HEK293T (cell line): Measurements from ENCODE around the gene RANBP3.

ENCODE experiments used
- BHLHE40 ChIP-seq: fragments of 450-650 bp; IDR thresholded peaks from 2 replicates; pipeline ENCODE4 v1.6.1; 2016; ENCODE audit warnings: mild to moderate bottlenecking, moderate library complexity, borderline replicate concordance
- CTBP1 ChIP-seq: fragments of 450-650 bp; IDR thresholded peaks from 2 replicates; pipeline ENCODE4 v1.6.1; 2016; ENCODE audit warnings: borderline replicate concordance
- ELF4 ChIP-seq: fragments of 450-650 bp; IDR thresholded peaks from 2 replicates; pipeline ENCODE4 v1.6.1; 2017; ENCODE audit warnings: antibody characterized with exemption
- FOXA1 ChIP-seq: fragments of 450-650 bp; IDR thresholded peaks from 2 replicates; pipeline ENCODE4 v1.6.1; 2016; ENCODE audit warnings: mild to moderate bottlenecking
- L3MBTL2 ChIP-seq: fragments of 450-650 bp; conservative IDR thresholded peaks from 2 replicates; pipeline ENCODE4 v1.6.1; 2016; ENCODE audit warnings: mild to moderate bottlenecking
- LEF1 ChIP-seq: fragments of 450-650 bp; IDR thresholded peaks from 2 replicates; pipeline ENCODE4 v1.6.1; 2017; ENCODE audit warnings: mild to moderate bottlenecking, borderline replicate concordance
- SP1 ChIP-seq: fragments of 450-650 bp; IDR thresholded peaks from 2 replicates; pipeline ENCODE4 v1.6.1; 2017
- SUZ12 ChIP-seq: fragments of 450-650 bp; IDR thresholded peaks from 2 replicates; pipeline ENCODE4 v1.6.1; 2016; ENCODE audit warnings: mild to moderate bottlenecking
- TF ChIP-seq, protein P1 (sequence below): fragments of 450-650 bp; IDR thresholded peaks from 2 replicates; pipeline ENCODE4 v1.6.1; 2016

DNA sequence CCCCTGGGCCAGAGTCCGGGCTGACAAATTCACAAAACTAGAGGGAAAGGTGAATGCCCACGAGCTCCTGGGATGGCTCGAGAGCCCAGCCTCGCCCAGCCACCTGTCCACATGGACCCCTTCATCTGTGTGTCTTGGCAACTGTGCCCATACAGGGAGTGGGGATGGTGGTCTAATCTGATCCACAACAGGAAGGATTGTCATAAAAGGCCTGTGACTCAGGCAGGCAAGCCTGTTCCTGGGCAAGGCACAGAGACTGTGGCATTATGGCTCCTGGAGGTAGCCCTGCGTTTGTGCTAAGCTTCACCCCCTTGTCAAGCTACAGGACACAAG lies 43.9 kb downstream of the RANBP3 start:
- TF ChIP-seq SP1, result no peak
- TF ChIP-seq SUZ12, result no peak
- TF ChIP-seq ELF4, result no peak
- TF ChIP-seq FOXA1, result no peak
- TF ChIP-seq LEF1, result no peak
- TF ChIP-seq, protein P1, sequence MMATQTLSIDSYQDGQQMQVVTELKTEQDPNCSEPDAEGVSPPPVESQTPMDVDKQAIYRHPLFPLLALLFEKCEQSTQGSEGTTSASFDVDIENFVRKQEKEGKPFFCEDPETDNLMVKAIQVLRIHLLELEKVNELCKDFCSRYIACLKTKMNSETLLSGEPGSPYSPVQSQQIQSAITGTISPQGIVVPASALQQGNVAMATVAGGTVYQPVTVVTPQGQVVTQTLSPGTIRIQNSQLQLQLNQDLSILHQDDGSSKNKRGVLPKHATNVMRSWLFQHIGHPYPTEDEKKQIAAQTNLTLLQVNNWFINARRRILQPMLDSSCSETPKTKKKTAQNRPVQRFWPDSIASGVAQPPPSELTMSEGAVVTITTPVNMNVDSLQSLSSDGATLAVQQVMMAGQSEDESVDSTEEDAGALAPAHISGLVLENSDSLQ, result no peak
- TF ChIP-seq BHLHE40, result no peak
- no peak for TF ChIP-seq CTBP1
- no peak for TF ChIP-seq L3MBTL2
